ENCODE results near the gene TAX1BP1.

DNA sequence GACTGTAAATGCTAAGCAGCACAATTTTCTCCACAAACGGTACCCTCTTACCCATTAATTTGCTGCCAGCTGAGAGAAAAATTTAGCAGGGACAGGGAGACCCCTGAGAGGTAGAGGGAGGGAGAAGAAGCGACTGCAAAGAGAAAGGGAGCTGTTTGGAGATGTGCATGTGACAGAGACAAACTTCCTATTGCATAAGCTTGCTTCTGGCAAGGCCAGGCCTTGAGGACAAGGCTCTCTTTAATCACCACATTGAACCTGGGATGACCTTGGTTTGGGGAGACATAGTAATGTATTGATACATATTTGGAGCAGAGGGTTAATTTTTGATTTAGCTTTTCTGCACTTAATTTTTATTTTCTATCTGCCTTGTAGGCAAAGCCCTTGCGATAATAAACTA, 46.2 kb upstream of the TAX1BP1 start:
- TF ChIP-seq, protein P1, sequence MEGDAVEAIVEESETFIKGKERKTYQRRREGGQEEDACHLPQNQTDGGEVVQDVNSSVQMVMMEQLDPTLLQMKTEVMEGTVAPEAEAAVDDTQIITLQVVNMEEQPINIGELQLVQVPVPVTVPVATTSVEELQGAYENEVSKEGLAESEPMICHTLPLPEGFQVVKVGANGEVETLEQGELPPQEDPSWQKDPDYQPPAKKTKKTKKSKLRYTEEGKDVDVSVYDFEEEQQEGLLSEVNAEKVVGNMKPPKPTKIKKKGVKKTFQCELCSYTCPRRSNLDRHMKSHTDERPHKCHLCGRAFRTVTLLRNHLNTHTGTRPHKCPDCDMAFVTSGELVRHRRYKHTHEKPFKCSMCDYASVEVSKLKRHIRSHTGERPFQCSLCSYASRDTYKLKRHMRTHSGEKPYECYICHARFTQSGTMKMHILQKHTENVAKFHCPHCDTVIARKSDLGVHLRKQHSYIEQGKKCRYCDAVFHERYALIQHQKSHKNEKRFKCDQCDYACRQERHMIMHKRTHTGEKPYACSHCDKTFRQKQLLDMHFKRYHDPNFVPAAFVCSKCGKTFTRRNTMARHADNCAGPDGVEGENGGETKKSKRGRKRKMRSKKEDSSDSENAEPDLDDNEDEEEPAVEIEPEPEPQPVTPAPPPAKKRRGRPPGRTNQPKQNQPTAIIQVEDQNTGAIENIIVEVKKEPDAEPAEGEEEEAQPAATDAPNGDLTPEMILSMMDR (conservative IDR thresholded peaks at IDR 0.05), result no peak
- no peak for TF ChIP-seq ZFX (IDR thresholded peaks at IDR 0.05)

Measured in C4-2B (cell line).